Keratinocyte (primary cell): ENCODE results near the gene PCGF2. TPM values are rescaled to one million over a fixed set of nuclear protein-coding genes. Genes with fewer than 3 reads are reported as not detected.

ENCODE experiments used
- DNase-seq: peaks from one replicate; pipeline ENCODE4 v3.0.0-alpha.2; 2011; ENCODE audit warnings: low read depth, missing footprints, low spot score
- FAIRE-seq: peaks from 2 replicates; lab custom pipeline; 2011; peaks lifted over from hg19 to GRCh38; lab: Jason Lieb, UNC
- H2AFZ ChIP-seq: 2 replicates; pipeline ENCODE4 v1.6.0; 2012; ENCODE audit warnings: low read length, control low read depth, inconsistent platforms; ENCODE audit not compliant: control insufficient read depth
- H3K27ac ChIP-seq: 2 replicates; pipeline ENCODE4 v1.5.1; 2011; ENCODE audit warnings: low read length; ENCODE audit not compliant: control insufficient read depth, insufficient read depth
- H3K27me3 ChIP-seq: 3 replicates; pipeline ENCODE4 v1.6.0; 2011; ENCODE audit warnings: low read length; ENCODE audit not compliant: control insufficient read depth, insufficient read depth; ENCODE audit errors: extremely low read depth
- H3K36me3 ChIP-seq, 2 experiments: 2 replicates in 1 of 2; 3 replicates in 1 of 2; pipeline ENCODE4 v1.5.1; 2011; ENCODE audit warnings: low read length in 2 of 2, mild to moderate bottlenecking in 1 of 2; ENCODE audit not compliant: control insufficient read depth in 2 of 2, insufficient read depth in 2 of 2; ENCODE audit errors: extremely low read depth in 1 of 2
- H3K4me1 ChIP-seq: 3 replicates; pipeline ENCODE4 v1.5.1; 2011; ENCODE audit warnings: low read length; ENCODE audit not compliant: control insufficient read depth, insufficient read depth; ENCODE audit errors: extremely low read depth
- H3K4me2 ChIP-seq: 3 replicates; pipeline ENCODE4 v1.6.0; 2011; ENCODE audit warnings: low read depth, low read length; ENCODE audit not compliant: control insufficient read depth, insufficient read depth; ENCODE audit errors: extremely low read depth
- H3K4me3 ChIP-seq, 3 experiments: fragments of 200-600 bp in 1 of 3; sonication (generic) in 1 of 3; 2 replicates in 2 of 3; 3 replicates in 1 of 3; pipeline ENCODE4 v1.5.1; 2011 to 2016; ENCODE audit warnings: low read length in 3 of 3, mild to moderate bottlenecking in 3 of 3, control low read depth in 2 of 3, inconsistent platforms in 1 of 3, low read depth in 1 of 3, mixed read lengths in 1 of 3, mixed run types in 1 of 3, moderate library complexity in 1 of 3; ENCODE audit not compliant: control insufficient read depth in 2 of 3, insufficient read depth in 2 of 3; ENCODE audit errors: extremely low read depth in 1 of 3
- H3K79me2 ChIP-seq: 2 replicates; pipeline ENCODE4 v1.6.0; 2012; ENCODE audit warnings: low read length; ENCODE audit not compliant: control insufficient read depth, insufficient read depth
- H3K9ac ChIP-seq: 3 replicates; pipeline ENCODE4 v1.6.0; 2011; ENCODE audit warnings: low read length; ENCODE audit not compliant: control insufficient read depth, insufficient read depth; ENCODE audit errors: extremely low read depth
- H3K9me1 ChIP-seq: 3 replicates; pipeline ENCODE4 v1.6.0; 2011; ENCODE audit warnings: low read length; ENCODE audit not compliant: control insufficient read depth, insufficient read depth; ENCODE audit errors: extremely low read depth
- H3K9me3 ChIP-seq: 2 replicates; pipeline ENCODE4 v1.5.1; 2012; ENCODE audit warnings: low read depth, low read length; ENCODE audit not compliant: control insufficient read depth
- H4K20me1 ChIP-seq: 3 replicates; pipeline ENCODE4 v1.6.0; 2011; ENCODE audit warnings: low read length; ENCODE audit not compliant: control insufficient read depth, insufficient read depth; ENCODE audit errors: extremely low read depth
- EZH2 ChIP-seq: IDR thresholded peaks from one replicate; pipeline ENCODE4 v1.6.1; 2012; ENCODE audit warnings: inconsistent platforms, mild to moderate bottlenecking, low read length, moderate library complexity
- dilution Hi-C: fragments of 300-500 bp; cut with MboI; formaldehyde crosslinking; loops from one replicate; pipeline ENCODE4 v1.7.0; 2020; ENCODE audit warnings: low sequenced_read_pairs; ENCODE audit not compliant: extremely low pct_ligation_motif_present
- polyA plus RNA-seq, 5 experiments: library from polyadenylated mRNA; depleted of rRNA in 3 of 5; stranded (reverse) in 3 of 5; stranded (forward) in 1 of 5; unstranded in 1 of 5; fragments of >200 nt; gene quantifications; 1 replicate in 1 of 5; 2 replicates in 3 of 5; 3 replicates in 1 of 5; pipeline versions ENCODE4 v1.2.1 to v1.2.3, GENCODE V29; 2011 to 2012; ENCODE audit warnings: missing spikeins in 2 of 5, low read depth in 1 of 5, low replicate concordance in 1 of 5
- TF ChIP-seq, protein P1 (sequence below), 3 experiments: IDR thresholded peaks in 1 of 3; conservative IDR thresholded peaks in 1 of 3; optimal IDR thresholded peaks in 1 of 3; 2 replicates in 2 of 3; 3 replicates in 1 of 3; pipeline versions ENCODE3 to v1.5.1; 2011; ENCODE audit warnings: low read length in 3 of 3, mild to moderate bottlenecking in 3 of 3, moderate library complexity in 2 of 3, control low read depth in 1 of 3, inconsistent platforms in 1 of 3; ENCODE audit not compliant: insufficient read depth in 2 of 3; ENCODE audit errors: extremely low read depth in 1 of 3

PCGF2 gene
- polyA plus RNA-seq, 1 donor (not counting 4 experiments of a cell fraction or from before 2014, with no cell fraction given), result 4.1 TPM

DNA sequence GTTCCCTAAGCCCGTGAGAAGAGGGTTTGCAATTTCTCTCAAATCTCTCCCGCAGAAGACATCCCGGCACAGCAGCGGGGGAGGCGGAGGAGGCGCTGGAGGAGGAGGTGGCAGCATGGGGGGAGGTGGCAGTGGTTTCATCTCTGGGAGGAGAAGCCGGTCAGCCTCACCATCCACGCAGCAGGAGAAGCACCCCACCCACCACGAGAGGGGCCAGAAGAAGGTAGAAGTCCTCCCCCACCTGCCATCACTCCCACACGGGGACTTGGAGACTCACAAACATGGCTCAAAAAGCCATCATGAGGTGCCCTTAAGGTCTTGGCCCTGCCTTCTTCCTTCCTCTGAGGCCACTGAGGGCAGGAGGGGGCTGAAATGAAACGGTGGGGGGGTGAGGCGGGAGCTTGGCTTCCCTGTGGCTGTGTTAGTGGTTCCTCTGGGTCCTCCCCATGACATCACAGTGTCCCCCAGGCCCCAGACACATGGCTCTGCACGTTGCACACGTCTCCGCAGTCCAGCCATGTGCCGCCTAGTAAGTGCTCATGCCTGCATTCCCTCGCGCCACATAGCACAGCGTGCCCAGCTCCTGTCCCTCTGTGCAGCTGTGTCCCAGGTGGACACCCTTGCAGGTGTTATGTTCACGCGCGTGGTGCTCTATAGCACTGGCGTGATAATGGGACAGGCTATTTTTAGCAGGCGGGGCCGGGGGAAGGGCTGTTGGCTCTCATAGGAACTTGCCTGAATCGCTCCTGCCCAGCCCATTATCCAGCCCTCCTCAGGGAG is 36.2 kb downstream of the PCGF2 start:
- Histone ChIP-seq H4K20me1 (no peaks in the 10 kb centered on the region), H3K4me1 (no peaks in the 10 kb centered on the region), H3K27me3 (no peaks in the 10 kb centered on the region), H3K9me1 (no peaks in the 10 kb centered on the region), H3K4me2 (no peak overlapping the region), H3K9ac (no peak overlapping the region), H2AFZ (no peak overlapping the region), H3K4me3 (no peak overlapping the region), H3K79me2 (no peaks in the 10 kb centered on the region), H3K36me3 (peaks cover 18 to 37% of the 10 kb centered on the region in 2 experiments), H3K9me3 (no peaks in the 10 kb centered on the region), H3K27ac (no peak overlapping the region)
- TF ChIP-seq EZH2, result no peak
- TF ChIP-seq, protein P1, sequence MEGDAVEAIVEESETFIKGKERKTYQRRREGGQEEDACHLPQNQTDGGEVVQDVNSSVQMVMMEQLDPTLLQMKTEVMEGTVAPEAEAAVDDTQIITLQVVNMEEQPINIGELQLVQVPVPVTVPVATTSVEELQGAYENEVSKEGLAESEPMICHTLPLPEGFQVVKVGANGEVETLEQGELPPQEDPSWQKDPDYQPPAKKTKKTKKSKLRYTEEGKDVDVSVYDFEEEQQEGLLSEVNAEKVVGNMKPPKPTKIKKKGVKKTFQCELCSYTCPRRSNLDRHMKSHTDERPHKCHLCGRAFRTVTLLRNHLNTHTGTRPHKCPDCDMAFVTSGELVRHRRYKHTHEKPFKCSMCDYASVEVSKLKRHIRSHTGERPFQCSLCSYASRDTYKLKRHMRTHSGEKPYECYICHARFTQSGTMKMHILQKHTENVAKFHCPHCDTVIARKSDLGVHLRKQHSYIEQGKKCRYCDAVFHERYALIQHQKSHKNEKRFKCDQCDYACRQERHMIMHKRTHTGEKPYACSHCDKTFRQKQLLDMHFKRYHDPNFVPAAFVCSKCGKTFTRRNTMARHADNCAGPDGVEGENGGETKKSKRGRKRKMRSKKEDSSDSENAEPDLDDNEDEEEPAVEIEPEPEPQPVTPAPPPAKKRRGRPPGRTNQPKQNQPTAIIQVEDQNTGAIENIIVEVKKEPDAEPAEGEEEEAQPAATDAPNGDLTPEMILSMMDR (optimal IDR thresholded peaks at IDR 0.05 in 1 of 3, IDR thresholded peaks at IDR 0.05 in 1 of 3, conservative IDR thresholded peaks at IDR 0.05 in 1 of 3; ENCODE audit: extremely low read depth in 1 of 3, insufficient read depth in 2 of 3, low read length in 3 of 3), result no peak
- dilution Hi-C loops, result no loop called here
- FAIRE-seq (no peak), DNase-seq (no peak)

DNA sequence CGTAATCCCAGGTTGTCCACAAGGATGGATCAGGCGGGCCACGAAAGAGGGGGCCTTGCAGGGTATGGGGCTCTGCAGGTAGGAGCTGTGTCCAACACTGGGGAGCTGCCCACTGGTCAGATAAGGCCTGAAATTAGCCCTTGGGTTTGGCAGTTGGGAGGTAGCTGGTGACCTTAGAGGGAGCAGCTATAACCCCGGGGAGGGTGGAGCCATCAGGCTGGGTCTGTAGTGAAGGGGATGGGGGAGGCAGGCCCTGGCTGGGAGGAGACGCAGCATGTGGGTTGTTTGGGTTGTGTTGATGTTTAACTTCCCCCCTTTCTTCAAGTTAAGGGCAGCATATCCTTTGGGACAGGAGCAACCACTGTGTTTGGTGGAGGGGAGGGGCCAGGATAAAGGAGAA is 37.2 kb downstream of the PCGF2 start:
- no peak overlapping the region for H3K4me2 ChIP-seq
- dilution Hi-C loops, result no loop called here
- FAIRE-seq, result no peak
- H4K20me1 ChIP-seq, result no peaks in the 10 kb centered on the region
- no peaks in the 10 kb centered on the region for H3K79me2 ChIP-seq
- H3K27ac ChIP-seq, result no peak overlapping the region
- no peak overlapping the region for H2AFZ ChIP-seq
- H3K27me3 ChIP-seq, result no peaks in the 10 kb centered on the region
- peaks cover 18 to 30% of the 10 kb centered on the region in 2 experiments for H3K36me3 ChIP-seq
- H3K9me3 ChIP-seq, result no peaks in the 10 kb centered on the region
- H3K9me1 ChIP-seq, result no peaks in the 10 kb centered on the region
- peaks cover 6% of the 10 kb centered on the region for H3K4me1 ChIP-seq
- no peak overlapping the region for H3K4me3 ChIP-seq
- no peak overlapping the region for H3K9ac ChIP-seq
- TF ChIP-seq, protein P1 (optimal IDR thresholded peaks at IDR 0.05 in 1 of 3, IDR thresholded peaks at IDR 0.05 in 1 of 3, conservative IDR thresholded peaks at IDR 0.05 in 1 of 3; ENCODE audit: extremely low read depth in 1 of 3, insufficient read depth in 2 of 3, low read length in 3 of 3), result no peak
- TF ChIP-seq EZH2, result no peak
- no peak for DNase-seq
